CD4-positive, alpha-beta T cell treated with Interleukin-17A for 1 hour (primary cell): Measurements from ENCODE around the gene LIN7C.
"Not testable (repeated sequence)": the region's sequence is repeated elsewhere in the genome, so short reads cannot be mapped to it uniquely, and the experiment has no call there.

Experiments used
- DNase-seq: peaks from one replicate; pipeline ENCODE4 v3.0.0-alpha.2; 2020

The LIN7C gene

GRCh38 chr11:27506200-27507182 lies at the start of gene LIN7C:
Gene LIN7C, minus strand, starts transcription at chr11:27506769. Its CDS starts 17 bp downstream, at chr11:27506752.
- peak; percentile 98 for DNase-seq

GRCh38 chr11:27555264-27555663 lies 48.7 kb upstream of the LIN7C start:
- DNase-seq = no peak

GRCh38 chr11:27553186-27553585 lies 46.6 kb upstream of the LIN7C start:
- DNase-seq = no peak

- no peak for DNase-seq
Measured at GRCh38 chr11:27552341-27552740, 45.8 kb upstream of the LIN7C start.

GRCh38 chr11:27551127-27551526 lies 44.6 kb upstream of the LIN7C start:
- no peak for DNase-seq

- no peak for DNase-seq
Measured at GRCh38 chr11:27545946-27546345, 39.4 kb upstream of the LIN7C start.

GRCh38 chr11:27545035-27545434 lies 38.5 kb upstream of the LIN7C start:
- no peak for DNase-seq

- DNase-seq = no peak
Measured at GRCh38 chr11:27541790-27542189, 35.2 kb upstream of the LIN7C start.

- no peak for DNase-seq
Measured at GRCh38 chr11:27540051-27540450, 33.5 kb upstream of the LIN7C start.

- no peak for DNase-seq
Measured at GRCh38 chr11:27535103-27535502, 28.5 kb upstream of the LIN7C start.

- DNase-seq = no peak
Measured at GRCh38 chr11:27532652-27533325, 26.2 kb upstream of the LIN7C start.

GRCh38 chr11:27528712-27529111 lies 22.1 kb upstream of the LIN7C start:
- DNase-seq = no peak

GRCh38 chr11:27526535-27526934 lies 20.0 kb upstream of the LIN7C start:
- DNase-seq = no peak

GRCh38 chr11:27525824-27526516 lies 19.4 kb upstream of the LIN7C start:
- DNase-seq = no peak

GRCh38 chr11:27524155-27524554 lies 17.6 kb upstream of the LIN7C start:
- no peak for DNase-seq

- DNase-seq = no peak
Measured at GRCh38 chr11:27520226-27520625, 13.7 kb upstream of the LIN7C start.

- DNase-seq = no peak
Measured at GRCh38 chr11:27518518-27518917, 11.9 kb upstream of the LIN7C start.

- not testable (repeated sequence) for DNase-seq
Measured at GRCh38 chr11:27517490-27517889, 10.9 kb upstream of the LIN7C start.

- DNase-seq = no peak
Measured at GRCh38 chr11:27514558-27514957, 8.0 kb upstream of the LIN7C start.

GRCh38 chr11:27514076-27514475 lies 7.5 kb upstream of the LIN7C start:
- no peak for DNase-seq

- DNase-seq = no peak
Measured at GRCh38 chr11:27513389-27513788, 6.8 kb upstream of the LIN7C start.

GRCh38 chr11:27512238-27512637 lies 5.7 kb upstream of the LIN7C start:
- DNase-seq = no peak

GRCh38 chr11:27509908-27510307 lies 3.3 kb upstream of the LIN7C start:
- no peak for DNase-seq
